HEK293 (cell line): ENCODE measurements around the gene CDH11.

ENCODE experiments used
- CTCF ChIA-PET: fragments of 350-600 bp; formaldehyde crosslinking; extraction: SDS; loops from one replicate; lab custom pipeline; 2021; ENCODE audit warnings: antibody characterized with exemption; lab: Yijun Ruan, JAX
- POLR2A ChIA-PET: fragments of 300-600 bp; formaldehyde crosslinking; extraction: SDS; loops from one replicate; lab custom pipeline; 2020; ENCODE audit warnings: antibody characterized with exemption, inconsistent platforms; lab: Yijun Ruan, JAX
- H3K27ac ChIP-seq: fragments of 200-500 bp; sonication (Bioruptor generic); 2 replicates; pipeline ENCODE4 v1.5.1; 2014; ENCODE audit warnings: low read depth, low read length, control low read depth, inconsistent platforms; ENCODE audit errors: extremely low read depth
- H3K36me3 ChIP-seq, 2 experiments: fragments of 200-500 bp in 1 of 2; sonication (Bioruptor generic) in 1 of 2; 1 replicate in 1 of 2; 2 replicates in 1 of 2; pipeline ENCODE4 v1.5.1; 2014 to 2017; ENCODE audit warnings: inconsistent platforms in 2 of 2, low read length in 2 of 2; ENCODE audit not compliant: control insufficient read depth in 2 of 2, insufficient read depth in 1 of 2
- H3K4me1 ChIP-seq: fragments of 200-500 bp; sonication (Bioruptor generic); 2 replicates; pipeline ENCODE4 v1.5.1; 2014; ENCODE audit warnings: mild to moderate bottlenecking, low read length, inconsistent platforms; ENCODE audit not compliant: control insufficient read depth, insufficient read depth
- H3K4me3 ChIP-seq: 2 replicates; pipeline ENCODE4 v1.5.1; 2011; ENCODE audit warnings: low read depth, mild to moderate bottlenecking, control low read depth, low read length, moderate library complexity
- H3K9me3 ChIP-seq: fragments of 200-500 bp; sonication (Bioruptor generic); 2 replicates; pipeline ENCODE4 v1.5.1; 2014; ENCODE audit warnings: low read depth, low read length, inconsistent platforms; ENCODE audit not compliant: control insufficient read depth, insufficient read depth
- BCL11B ChIP-seq: fragments of 450-650 bp; formaldehyde crosslinking; IDR thresholded peaks from 2 replicates; pipeline ENCODE4 v1.5.1; 2016; ENCODE audit warnings: low read depth, missing biosample characterization, missing genetic modification characterization
- GLI2 ChIP-seq: fragments of 450-650 bp; formaldehyde crosslinking; IDR thresholded peaks from 2 replicates; pipeline ENCODE4; 2017; ENCODE audit warnings: missing biosample characterization, missing genetic modification characterization, low read depth, borderline replicate concordance
- PBX3 ChIP-seq: sonication (generic); formaldehyde crosslinking; IDR thresholded peaks from 2 replicates; pipeline ENCODE4 v1.8.1; 2022; ENCODE audit warnings: mild to moderate bottlenecking, moderate library complexity, missing genetic modification reagents
- RBAK ChIP-seq: fragments of 450-650 bp; formaldehyde crosslinking; IDR thresholded peaks from 2 replicates; pipeline ENCODE4 v1.5.1; 2016; ENCODE audit warnings: missing biosample characterization, missing genetic modification characterization
- SETDB1 ChIP-seq: IDR thresholded peaks from one replicate; pipeline ENCODE4 v1.6.1; 2017; ENCODE audit warnings: mild to moderate bottlenecking, low read length, moderate library complexity, mixed read lengths; ENCODE audit not compliant: insufficient read length
- SP3 ChIP-seq: fragments of 450-650 bp; formaldehyde crosslinking; IDR thresholded peaks from 2 replicates; pipeline ENCODE4 v1.5.1; 2016; ENCODE audit warnings: missing biosample characterization, missing genetic modification characterization
- SP7 ChIP-seq: fragments of 450-650 bp; formaldehyde crosslinking; IDR thresholded peaks from 2 replicates; pipeline ENCODE4 v1.5.1; 2016; ENCODE audit warnings: missing biosample characterization, missing genetic modification characterization
- YY1 ChIP-seq: fragments of 450-650 bp; formaldehyde crosslinking; IDR thresholded peaks from 2 replicates; pipeline ENCODE4 v1.5.1; 2018; ENCODE audit warnings: missing biosample characterization, missing genetic modification characterization
- YY2 ChIP-seq: fragments of 450-650 bp; formaldehyde crosslinking; IDR thresholded peaks from 2 replicates; pipeline ENCODE4 v1.5.1; 2016; ENCODE audit warnings: missing biosample characterization, missing genetic modification characterization
- ZBTB11 ChIP-seq: fragments of 450-650 bp; formaldehyde crosslinking; conservative IDR thresholded peaks from 2 replicates; pipeline ENCODE4 v1.5.1; 2016; ENCODE audit warnings: low read depth, missing biosample characterization, missing genetic modification characterization
- ZBTB20 ChIP-seq: fragments of 450-650 bp; formaldehyde crosslinking; IDR thresholded peaks from 2 replicates; pipeline ENCODE4 v1.5.1; 2016; ENCODE audit warnings: missing biosample characterization, missing genetic modification characterization
- ZFHX2 ChIP-seq: fragments of 450-650 bp; formaldehyde crosslinking; conservative IDR thresholded peaks from 2 replicates; pipeline ENCODE4 v1.5.1; 2016; ENCODE audit warnings: missing biosample characterization, missing genetic modification characterization
- ZNF112 ChIP-seq: fragments of 450-650 bp; formaldehyde crosslinking; IDR thresholded peaks from 2 replicates; pipeline ENCODE4 v1.5.0; 2017; ENCODE audit warnings: missing biosample characterization, missing genetic modification characterization
- ZNF24 ChIP-seq: fragments of 450-650 bp; formaldehyde crosslinking; IDR thresholded peaks from 2 replicates; pipeline ENCODE4 v1.5.1; 2016; ENCODE audit warnings: missing biosample characterization, missing genetic modification characterization
- ZNF280C ChIP-seq: fragments of 450-650 bp; formaldehyde crosslinking; IDR thresholded peaks from 2 replicates; pipeline ENCODE4 v1.5.1; 2016; ENCODE audit warnings: missing biosample characterization, missing genetic modification characterization
- ZNF292 ChIP-seq: fragments of 450-650 bp; formaldehyde crosslinking; IDR thresholded peaks from 2 replicates; pipeline ENCODE4 v1.5.1; 2016; ENCODE audit warnings: low read depth, missing biosample characterization, missing genetic modification characterization, borderline replicate concordance
- ZNF341 ChIP-seq: fragments of 450-650 bp; formaldehyde crosslinking; IDR thresholded peaks from 2 replicates; pipeline ENCODE4; 2016; ENCODE audit warnings: low read depth, missing biosample characterization, missing genetic modification characterization
- ZNF488 ChIP-seq: fragments of 450-650 bp; formaldehyde crosslinking; IDR thresholded peaks from 2 replicates; pipeline ENCODE4 v1.5.1; 2016; ENCODE audit warnings: missing biosample characterization, missing genetic modification characterization
- ZNF596 ChIP-seq: fragments of 450-650 bp; IDR thresholded peaks from 2 replicates; pipeline ENCODE4 v1.5.0; 2018; ENCODE audit warnings: missing biosample characterization, mild to moderate bottlenecking, missing genetic modification characterization, moderate library complexity
- ZNF621 ChIP-seq: fragments of 450-650 bp; formaldehyde crosslinking; IDR thresholded peaks from 2 replicates; pipeline ENCODE4 v1.5.1; 2017; ENCODE audit warnings: missing biosample characterization, missing genetic modification characterization
- ZNF629 ChIP-seq: fragments of 450-650 bp; formaldehyde crosslinking; IDR thresholded peaks from 2 replicates; pipeline ENCODE4 v1.5.1; 2017; ENCODE audit warnings: missing biosample characterization, missing genetic modification characterization
- ZNF639 ChIP-seq: fragments of 450-650 bp; formaldehyde crosslinking; IDR thresholded peaks from 2 replicates; pipeline ENCODE4 v1.5.1; 2016; ENCODE audit warnings: missing biosample characterization, missing genetic modification characterization
- ZNF704 ChIP-seq: fragments of 450-650 bp; formaldehyde crosslinking; IDR thresholded peaks from 2 replicates; pipeline ENCODE4 v1.5.1; 2016; ENCODE audit warnings: missing biosample characterization, missing genetic modification characterization
- ZSCAN5A ChIP-seq: fragments of 450-650 bp; formaldehyde crosslinking; IDR thresholded peaks from 2 replicates; pipeline ENCODE4 v1.5.1; 2016; ENCODE audit warnings: missing biosample characterization, missing genetic modification characterization

Gene CDH11

GRCh38 chr16:65142276-65142675 is 20.4 kb upstream of the CDH11 start:
- no peak overlapping the region for H3K4me3 ChIP-seq
- H3K27ac ChIP-seq = no peak overlapping the region
- ChIA-PET CTCF (interaction anchor here (1.0 kb wide), 1 partner anchor 8 kb away, joined by 3 read pairs; no protein-coding TSS in a partner anchor), POLR2A (no interaction called here)
- no peaks in the 10 kb centered on the region for H3K9me3 ChIP-seq
- H3K4me1 ChIP-seq = no peaks in the 10 kb centered on the region
- no peaks in the 10 kb centered on the region for H3K36me3 ChIP-seq
- TF ChIP-seq ZNF596 (tag by site-specific recombination) = no peak
- no peak for TF ChIP-seq ZNF704 (tag by site-specific recombination)
- TF ChIP-seq ZFHX2 = no peak
- TF ChIP-seq GLI2 (tag by site-specific recombination) = no peak
- no peak for TF ChIP-seq ZNF621 (tag by site-specific recombination)
- no peak for TF ChIP-seq ZNF280C (tag by site-specific recombination)
- TF ChIP-seq ZNF629 = no peak
- TF ChIP-seq ZNF639 = no peak
- no peak for TF ChIP-seq BCL11B (tag by site-specific recombination)
- TF ChIP-seq ZSCAN5A (tag by site-specific recombination) = no peak
- no peak for TF ChIP-seq ZBTB11
- TF ChIP-seq YY1 (tag by site-specific recombination) = no peak
- no peak for TF ChIP-seq ZBTB20 (tag by site-specific recombination)

GRCh38 chr16:65136681-65137080 is 14.8 kb upstream of the CDH11 start:
- ChIA-PET CTCF (no interaction called here), POLR2A (no interaction called here)
- H3K9me3 ChIP-seq = no peaks in the 10 kb centered on the region
- no peaks in the 10 kb centered on the region; the same call in 1 of the 2 replicates for H3K4me1 ChIP-seq
- H3K36me3 ChIP-seq = no peaks in the 10 kb centered on the region
- H3K27ac ChIP-seq = no peak overlapping the region
- no peak overlapping the region for H3K4me3 ChIP-seq
- no peak for TF ChIP-seq SETDB1
- no peak for TF ChIP-seq RBAK (tag by site-specific recombination)
- TF ChIP-seq ZNF488 (tag by site-specific recombination) = no peak
- no peak for TF ChIP-seq PBX3
- TF ChIP-seq ZNF341 (tag by site-specific recombination) = no peak
- no peak for TF ChIP-seq YY2
- TF ChIP-seq SP7 (tag by site-specific recombination) = no peak
- TF ChIP-seq SP3 (tag by site-specific recombination) = no peak
- no peak for TF ChIP-seq ZNF24 (tag by site-specific recombination)
- TF ChIP-seq ZNF112 (tag by site-specific recombination) = no peak
- no peak for TF ChIP-seq ZNF292 (tag by site-specific recombination)
